Spleen (tissue), 11 donors: ENCODE measurements around the gene CFAP43. TPM values are rescaled to one million over a fixed set of nuclear protein-coding genes. Genes with fewer than 3 reads are reported as not detected.
A peak's percentile ranks its signal among the peaks of the same experiment; 100 is the strongest.

Experiments used
- DNase-seq: peaks from one replicate; pipeline ENCODE4 v3.0.0-alpha.2; 2020
- H3K27ac ChIP-seq, 8 donors: fragments of 200-600 bp; sonication (generic) in 7 of 8; 1 replicate in 4 of 8; 2 replicates in 4 of 8; pipeline versions ENCODE4 v1.5.0 to v1.8.0; 2016 to 2021; ENCODE audit warnings: inconsistent platforms in 4 of 8, mild to moderate bottlenecking in 4 of 8, moderate library complexity in 1 of 8
- H3K27me3 ChIP-seq, 7 donors: fragments of 200-600 bp; sonication (generic) in 6 of 7; replicated peaks in 1 of 7; 1 replicate in 4 of 7; 2 replicates in 3 of 7; pipeline versions ENCODE4 v1.5.0 to v1.8.0; 2016 to 2021; ENCODE audit warnings: inconsistent platforms in 3 of 7, mild to moderate bottlenecking in 1 of 7
- H3K36me3 ChIP-seq, 6 donors: fragments of 200-600 bp; sonication (generic) in 5 of 6; 1 replicate in 4 of 6; 2 replicates in 2 of 6; pipeline versions ENCODE4 v1.5.0 to v1.8.0; 2016 to 2021; ENCODE audit warnings: inconsistent platforms in 2 of 6
- H3K4me1 ChIP-seq, 6 donors: fragments of 200-600 bp; sonication (generic) in 5 of 6; 1 replicate in 3 of 6; 2 replicates in 3 of 6; pipeline versions ENCODE4 v1.5.0 to v1.8.0; 2016 to 2021; ENCODE audit warnings: inconsistent platforms in 3 of 6
- H3K4me3 ChIP-seq, 8 donors: fragments of 200-600 bp; sonication (generic) in 7 of 8; 1 replicate in 4 of 8; 2 replicates in 4 of 8; pipeline versions ENCODE4 v1.5.0 to v1.8.0; 2016 to 2021; ENCODE audit warnings: inconsistent platforms in 4 of 8, mild to moderate bottlenecking in 4 of 8, moderate library complexity in 2 of 8
- H3K9me3 ChIP-seq, 8 donors: fragments of 200-600 bp; sonication (generic) in 7 of 8; 1 replicate in 4 of 8; 2 replicates in 4 of 8; pipeline versions ENCODE4 v1.5.0 to v1.8.0; 2016 to 2021; ENCODE audit warnings: inconsistent platforms in 4 of 8
- CTCF ChIP-seq, 11 experiments: fragments of 200-600 bp in 7 of 11; fragments of 450-650 bp in 4 of 11; sonication (generic) in 4 of 11; IDR thresholded peaks in 8 of 11; conservative IDR thresholded peaks in 3 of 11; 1 replicate in 7 of 11; 2 replicates in 4 of 11; pipeline versions ENCODE4 v1.4.0 to v1.8.0; 2016 to 2021; ENCODE audit warnings: antibody characterized with exemption in 11 of 11, inconsistent platforms in 4 of 11, mild to moderate bottlenecking in 1 of 11
- POLR2A ChIP-seq, 3 donors: fragments of 450-650 bp; IDR thresholded peaks; one replicate each; pipeline ENCODE4 v1.5.1; 2017; ENCODE audit warnings: antibody characterized with exemption in 3 of 3, mild to moderate bottlenecking in 1 of 3
- POLR2AphosphoS5 ChIP-seq, 3 donors: sonication (generic); formaldehyde crosslinking; IDR thresholded peaks; one replicate each; pipeline ENCODE4 v1.5.1; 2017; ENCODE audit warnings: antibody characterized with exemption in 3 of 3
- WGBS, 5 donors: extraction: QIAGEN DNeasy Blood & Tissue Kit in 3 of 5; methylation state at CpG; one replicate each; pipeline versions ENCODE4 v1.1.5 to v1.1.7; 2013 to 2018; 5-methylcytosine and 5-hydroxymethylcytosine counted together
- intact Hi-C: fragments of 100-400 bp; cut with DNase I; formaldehyde crosslinking; loops from one replicate; pipeline ENCODE4 v1.15.0; 2023; ENCODE audit warnings: low total_unique reads
- polyA plus RNA-seq, 3 donors: library from polyadenylated mRNA; stranded (reverse); fragments of 200-250 nt; gene quantifications; one replicate each; pipeline ENCODE4 v1.2.1, GENCODE V29; 2013
- total RNA-seq, 7 donors: library from RNA; depleted of rRNA in 3 of 7; stranded (reverse); fragments of >200 nt in 3 of 7; fragmentation: NEBNext Ultra II Directional in 4 of 7; extraction: Animal tissue kit (Norgen Biotek cat#: 25700) in 4 of 7; gene quantifications; one replicate each; pipeline versions ENCODE4 v1.1.0 to v1.2.1, GENCODE V29; 2016 to 2021
- donor health status: healthy with polysubstance abuse.
- donor health status: DM: no; HTN: no; CAD: no; lungs with moderate emphysema.
- donor health status: DM: no; HTN: no; CAD: no.
- donor health status: Bipolar disorder and iron deficiency.
- donor health status: healthy.
- donor health status: DM: no; HTN: no; CAD: no.
- donor health status: DM: yes; HTN: yes; CAD: no.

CFAP43 gene
- total and polyA plus RNA-seq, 10 donors = 0.13 to 1.1 (median 0.25) TPM; not detected in 1

- intact Hi-C loops = no loop called here
- DNase-seq = no peak
- WGBS, 5 donors = 34 to 64% (median 49%) methylated on average over 1 of the region's 1 CpG
- Histone ChIP-seq H3K27me3 (peaks cover 0 to 9% (median 0%) of the 10 kb centered on the region in 7 donors), H3K4me3 (no peak overlapping the region), H3K27ac (no peak overlapping the region), H3K4me1 (no peaks in the 10 kb centered on the region), H3K9me3 (no peaks in the 10 kb centered on the region), H3K36me3 (no peaks in the 10 kb centered on the region)
- TF ChIP-seq POLR2AphosphoS5 (IDR thresholded peaks at IDR 0.05) (no peak), CTCF (IDR thresholded peaks at IDR 0.05 in 8 of 11, conservative IDR thresholded peaks at IDR 0.05 in 3 of 11) (no peak), POLR2A (IDR thresholded peaks at IDR 0.05) (no peak)
Observed at GRCh38 chr10:104142081-104142480, 90.1 kb downstream of the CFAP43 start.

- Histone ChIP-seq H3K36me3 (no peaks in the 10 kb centered on the region), H3K4me3 (no peak overlapping the region), H3K27me3 (peaks cover 0 to 5% (median 0%) of the 10 kb centered on the region in 7 donors), H3K9me3 (no peaks in the 10 kb centered on the region), H3K27ac (no peak overlapping the region), H3K4me1 (no peaks in the 10 kb centered on the region)
- intact Hi-C loops = no loop called here
- DNase-seq = no peak
- TF ChIP-seq POLR2A (IDR thresholded peaks at IDR 0.05) (no peak), CTCF (IDR thresholded peaks at IDR 0.05 in 8 of 11, conservative IDR thresholded peaks at IDR 0.05 in 3 of 11) (peak in 1 of 11 experiments; percentile 14)
- 61 to 82% (median 70%) methylated on average over 5 of the region's 5 CpGs for WGBS, 5 donors
Observed at GRCh38 chr10:104139221-104139620, 92.9 kb downstream of the CFAP43 start.

- Histone ChIP-seq H3K4me1 (no peaks in the 10 kb centered on the region), H3K27ac (no peak overlapping the region), H3K36me3 (no peaks in the 10 kb centered on the region), H3K4me3 (no peak overlapping the region), H3K27me3 (peaks cover 0 to 8% (median 0%) of the 10 kb centered on the region in 7 donors), H3K9me3 (no peaks in the 10 kb centered on the region)
- intact Hi-C loops = no loop called here
- no peak for TF ChIP-seq POLR2AphosphoS5 (IDR thresholded peaks at IDR 0.05)
- TF ChIP-seq POLR2A (IDR thresholded peaks at IDR 0.05) = no peak
- TF ChIP-seq CTCF (IDR thresholded peaks at IDR 0.05 in 8 of 11, conservative IDR thresholded peaks at IDR 0.05 in 3 of 11) = no peak
- no peak for DNase-seq
- 89 to 98% (median 90%) methylated on average over 6 of the region's 6 CpGs for WGBS, 5 donors
Observed at GRCh38 chr10:104138131-104138530, 94.0 kb downstream of the CFAP43 start.

- no peaks in the 10 kb centered on the region for H3K9me3 ChIP-seq
- WGBS, 5 donors = 41 to 53% (median 49%) methylated on average over 3 of the region's 3 CpGs
- intact Hi-C loops = no loop called here
Observed at GRCh38 chr10:104130041-104130440, 102.1 kb downstream of the CFAP43 start.

More at GRCh38 chr10:104130041-104130440, 102.1 kb downstream of the CFAP43 start:
- DNase-seq = no peak
- Histone ChIP-seq H3K4me3 (no peak overlapping the region), H3K4me1 (peaks cover 0 to 8% (median 0%) of the 10 kb centered on the region in 6 donors), H3K27me3 (peaks cover 0 to 3% (median 0%) of the 10 kb centered on the region in 7 donors), H3K27ac (no peak overlapping the region), H3K36me3 (peaks cover 0 to 18% (median 3%) of the 10 kb centered on the region in 6 donors)
- no peak for TF ChIP-seq CTCF (IDR thresholded peaks at IDR 0.05 in 8 of 11, conservative IDR thresholded peaks at IDR 0.05 in 3 of 11)
- TF ChIP-seq POLR2A (IDR thresholded peaks at IDR 0.05) = no peak
- no peak for TF ChIP-seq POLR2AphosphoS5 (IDR thresholded peaks at IDR 0.05)
